Neural crest cell (in vitro differentiated cells): ENCODE data around the gene TTLL6. TPM values are rescaled to one million over a fixed set of nuclear protein-coding genes. Genes with fewer than 3 reads are reported as not detected.

Source experiments
- DNase-seq: peaks from one replicate; pipeline ENCODE4 v3.0.0; 2021; ENCODE audit warnings: low read depth, mixed read lengths, low spot score
- H3K27ac Mint-ChIP-seq: one replicate; pipeline ENCODE4 v1.8.0; 2021; ENCODE audit warnings: mild to moderate bottlenecking, mixed read lengths; ENCODE audit not compliant: unreplicated experiment
- H3K27me3 Mint-ChIP-seq: 2 replicates; pipeline ENCODE4 v1.8.0; 2021; ENCODE audit warnings: low read depth, mild to moderate bottlenecking, mixed read lengths
- H3K36me3 Mint-ChIP-seq: 2 replicates; pipeline ENCODE4 v1.8.0; 2021; ENCODE audit warnings: low read depth, mild to moderate bottlenecking, mixed read lengths
- H3K4me1 Mint-ChIP-seq: 2 replicates; pipeline ENCODE4 v1.8.0; 2021; ENCODE audit warnings: mixed read lengths
- H3K4me3 Mint-ChIP-seq: one replicate; pipeline ENCODE4 v1.8.0; 2021; ENCODE audit warnings: mild to moderate bottlenecking, mixed read lengths
- H3K9me3 Mint-ChIP-seq: 2 replicates; pipeline ENCODE4 v1.8.0; 2021; ENCODE audit warnings: mixed read lengths
- total RNA-seq: library from RNA; stranded (reverse); gene quantifications from 2 replicates; pipeline ENCODE4 v1.2.1, GENCODE V29; 2021
- TF ChIP-seq, protein P1 (sequence below): fragments of 200-600 bp; sonication (generic); conservative IDR thresholded peaks from 2 replicates; pipeline ENCODE4 v1.5.0; 2021; ENCODE audit warnings: antibody characterized with exemption, mild to moderate bottlenecking

Gene TTLL6
- total RNA-seq, 1 donor from 2014 or later, result 0.65 TPM

DNA sequence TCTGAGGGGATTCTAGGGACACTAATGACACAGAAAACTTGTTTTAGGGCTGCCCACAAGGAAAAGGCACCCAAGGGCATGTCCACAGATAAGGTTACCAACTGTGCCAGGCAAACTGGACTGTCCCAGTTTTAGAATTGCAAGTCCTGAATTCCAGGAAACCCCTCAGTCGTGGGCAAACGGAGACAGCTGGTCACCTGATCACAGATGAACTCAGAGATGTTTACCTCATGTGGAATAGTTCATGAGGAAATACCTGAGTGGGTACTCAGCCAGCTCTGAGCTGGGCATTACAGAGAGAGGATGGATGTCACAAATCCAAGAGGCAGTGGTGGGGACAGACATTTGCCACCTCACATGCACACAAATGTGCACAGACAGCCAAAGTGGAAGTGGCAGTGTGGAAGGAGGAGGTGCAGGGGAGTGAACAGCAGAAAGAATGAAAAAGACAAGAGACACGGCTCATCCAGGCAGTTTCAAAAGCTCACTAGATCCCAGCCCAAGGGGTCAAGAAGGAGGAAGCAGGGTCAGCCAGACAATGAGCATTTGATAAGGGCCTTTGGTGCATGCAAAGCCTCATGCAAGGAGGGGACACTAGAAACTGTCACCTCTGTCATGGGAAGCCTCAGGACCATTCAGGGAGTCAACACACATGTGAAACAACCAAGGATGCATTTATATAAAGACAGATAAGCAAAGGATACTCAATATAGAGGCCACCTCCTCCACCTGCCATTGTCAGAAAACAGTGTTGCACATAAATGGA is 24.8 kb downstream of the TTLL6 start:
- Mint-ChIP-seq H3K36me3 (no peaks in the 10 kb centered on the region), H3K4me1 (peaks cover 25% of the 10 kb centered on the region), H3K4me3 (no peak overlapping the region), H3K27me3 (peaks cover 28% of the 10 kb centered on the region), H3K27ac (no peak overlapping the region), H3K9me3 (no peaks in the 10 kb centered on the region)
- TF ChIP-seq, protein P1, sequence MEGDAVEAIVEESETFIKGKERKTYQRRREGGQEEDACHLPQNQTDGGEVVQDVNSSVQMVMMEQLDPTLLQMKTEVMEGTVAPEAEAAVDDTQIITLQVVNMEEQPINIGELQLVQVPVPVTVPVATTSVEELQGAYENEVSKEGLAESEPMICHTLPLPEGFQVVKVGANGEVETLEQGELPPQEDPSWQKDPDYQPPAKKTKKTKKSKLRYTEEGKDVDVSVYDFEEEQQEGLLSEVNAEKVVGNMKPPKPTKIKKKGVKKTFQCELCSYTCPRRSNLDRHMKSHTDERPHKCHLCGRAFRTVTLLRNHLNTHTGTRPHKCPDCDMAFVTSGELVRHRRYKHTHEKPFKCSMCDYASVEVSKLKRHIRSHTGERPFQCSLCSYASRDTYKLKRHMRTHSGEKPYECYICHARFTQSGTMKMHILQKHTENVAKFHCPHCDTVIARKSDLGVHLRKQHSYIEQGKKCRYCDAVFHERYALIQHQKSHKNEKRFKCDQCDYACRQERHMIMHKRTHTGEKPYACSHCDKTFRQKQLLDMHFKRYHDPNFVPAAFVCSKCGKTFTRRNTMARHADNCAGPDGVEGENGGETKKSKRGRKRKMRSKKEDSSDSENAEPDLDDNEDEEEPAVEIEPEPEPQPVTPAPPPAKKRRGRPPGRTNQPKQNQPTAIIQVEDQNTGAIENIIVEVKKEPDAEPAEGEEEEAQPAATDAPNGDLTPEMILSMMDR, result no peak
- no peak for DNase-seq

DNA sequence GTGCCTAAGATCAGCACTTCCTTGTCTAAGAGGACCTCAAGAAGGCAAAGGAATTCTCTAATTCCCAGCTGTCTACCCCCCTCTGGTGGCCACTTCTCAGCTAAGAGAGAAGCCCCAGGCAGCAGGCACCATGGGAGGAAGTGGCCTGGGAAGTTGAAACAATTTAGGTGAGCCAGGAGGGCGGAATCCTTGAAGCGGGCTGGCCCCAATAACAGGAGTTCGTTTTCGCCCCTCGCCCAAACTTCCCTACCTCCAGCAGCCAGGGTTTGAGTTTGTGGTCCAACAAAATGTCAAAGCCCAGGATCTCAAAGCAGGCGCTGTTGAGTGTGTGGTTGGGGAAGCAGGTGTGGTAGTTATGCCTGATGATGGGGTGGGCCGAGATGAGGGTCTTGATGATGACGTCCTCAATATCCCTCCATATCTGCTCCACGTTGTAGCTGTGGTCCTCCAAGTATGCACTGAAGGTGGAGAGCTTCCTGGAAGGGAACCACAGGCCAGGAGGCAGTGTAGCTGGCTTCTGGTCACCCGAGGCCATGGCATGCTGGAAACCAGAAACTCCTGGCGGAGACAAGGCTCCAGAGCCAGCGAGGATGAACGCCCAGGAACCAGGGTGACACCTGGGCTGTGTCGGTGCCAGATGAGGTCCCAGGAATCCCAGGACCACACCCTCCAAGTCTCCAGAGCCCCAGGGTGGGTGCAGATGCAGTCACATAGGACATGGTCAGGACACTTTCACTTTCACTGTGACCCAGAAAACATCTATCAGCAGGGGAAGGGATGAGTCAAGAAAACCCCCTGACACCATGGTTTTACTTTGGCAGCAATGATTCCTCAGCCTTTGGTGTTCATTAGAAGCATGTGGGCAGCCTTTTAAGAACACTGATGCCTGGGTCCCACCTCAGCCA is 25.6 kb downstream of the TTLL6 start:
- Mint-ChIP-seq H3K27me3 (peaks cover 34% of the 10 kb centered on the region), H3K4me3 (no peak overlapping the region), H3K9me3 (no peaks in the 10 kb centered on the region), H3K27ac (no peak overlapping the region), H3K36me3 (no peaks in the 10 kb centered on the region), H3K4me1 (peaks cover 25% of the 10 kb centered on the region)
- TF ChIP-seq, protein P1, result peak; percentile 83
- peak; percentile 68 for DNase-seq

DNA sequence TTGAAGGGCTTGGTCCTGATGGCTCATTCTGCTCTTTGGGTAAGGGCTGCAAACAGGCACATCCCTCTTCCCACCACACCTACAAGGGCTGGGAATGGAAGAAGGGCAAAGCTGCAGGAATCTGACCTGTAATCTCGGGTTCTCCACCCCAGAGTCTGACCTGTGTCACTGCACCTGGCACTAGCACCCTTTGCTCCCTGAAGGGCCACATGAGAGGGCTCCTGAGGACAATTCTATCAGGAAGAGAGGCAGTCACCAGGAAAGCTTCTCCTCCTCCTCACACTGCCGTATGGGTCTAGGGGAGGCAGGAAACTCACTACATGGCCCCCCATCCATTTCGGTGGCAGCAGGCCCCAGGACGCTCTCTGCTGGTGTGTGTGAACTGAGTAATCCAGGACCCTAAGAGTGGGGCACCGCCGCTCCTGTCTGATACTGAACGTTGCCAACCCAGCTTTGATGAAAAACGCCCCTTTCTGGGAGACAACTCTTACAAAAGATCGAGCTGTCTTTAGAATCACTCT is 26.4 kb downstream of the TTLL6 start:
- TF ChIP-seq, protein P1, result no peak
- no peak overlapping the region for H3K4me3 Mint-ChIP-seq
- peaks cover 37% of the 10 kb centered on the region for H3K27me3 Mint-ChIP-seq
- H3K36me3 Mint-ChIP-seq, result no peaks in the 10 kb centered on the region
- H3K9me3 Mint-ChIP-seq, result no peaks in the 10 kb centered on the region
- DNase-seq, result no peak
- H3K4me1 Mint-ChIP-seq, result peaks cover 22% of the 10 kb centered on the region
- H3K27ac Mint-ChIP-seq, result no peak overlapping the region

DNA sequence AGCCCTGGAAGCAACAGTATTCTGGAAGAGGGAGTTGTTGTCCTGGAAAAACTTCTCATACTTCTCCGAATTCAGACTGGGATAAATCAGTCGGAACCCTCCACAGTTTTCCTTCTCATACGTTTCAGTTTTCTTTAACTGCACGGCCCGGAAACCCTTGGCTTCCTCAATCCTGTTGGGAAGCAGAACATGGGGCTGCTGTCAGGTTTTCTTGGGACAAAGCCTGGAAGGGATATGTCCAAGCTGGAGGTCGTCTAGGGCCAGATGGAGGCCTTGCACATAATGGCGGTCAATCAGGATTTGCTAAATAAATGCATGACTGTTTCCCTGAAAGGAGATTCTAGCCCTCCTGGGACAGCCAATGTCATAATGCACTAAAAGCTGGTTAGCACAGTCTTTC is 29.2 kb downstream of the TTLL6 start:
- Mint-ChIP-seq H3K4me1 (peaks cover 15% of the 10 kb centered on the region), H3K27ac (no peak overlapping the region), H3K27me3 (peaks cover 50% of the 10 kb centered on the region), H3K36me3 (no peaks in the 10 kb centered on the region), H3K4me3 (no peak overlapping the region), H3K9me3 (no peaks in the 10 kb centered on the region)
- DNase-seq, result no peak
- TF ChIP-seq, protein P1, result no peak

- no peak for DNase-seq
- H3K27me3 Mint-ChIP-seq, result peaks cover 66% of the 10 kb centered on the region
- TF ChIP-seq, protein P1, result no peak
- H3K9me3 Mint-ChIP-seq, result peaks cover 6% of the 10 kb centered on the region
- no peaks in the 10 kb centered on the region for H3K4me1 Mint-ChIP-seq
- H3K4me3 Mint-ChIP-seq, result no peak overlapping the region
- H3K27ac Mint-ChIP-seq, result no peak overlapping the region
- H3K36me3 Mint-ChIP-seq, result no peaks in the 10 kb centered on the region
Observed at GRCh38 chr17:48779421-48779820, 37.6 kb downstream of the TTLL6 start.
